ENCODE measurements around the gene NOTUM. TPM values are rescaled to one million over a fixed set of nuclear protein-coding genes. Genes with fewer than 3 reads are reported as not detected.

Gene NOTUM
- total and polyA plus RNA-seq, 10 of the 15 experiments (the other 5 are each of a cell fraction or from before 2014, with no cell fraction given), result 0.04 to 0.13 TPM; not detected in 8

DNA sequence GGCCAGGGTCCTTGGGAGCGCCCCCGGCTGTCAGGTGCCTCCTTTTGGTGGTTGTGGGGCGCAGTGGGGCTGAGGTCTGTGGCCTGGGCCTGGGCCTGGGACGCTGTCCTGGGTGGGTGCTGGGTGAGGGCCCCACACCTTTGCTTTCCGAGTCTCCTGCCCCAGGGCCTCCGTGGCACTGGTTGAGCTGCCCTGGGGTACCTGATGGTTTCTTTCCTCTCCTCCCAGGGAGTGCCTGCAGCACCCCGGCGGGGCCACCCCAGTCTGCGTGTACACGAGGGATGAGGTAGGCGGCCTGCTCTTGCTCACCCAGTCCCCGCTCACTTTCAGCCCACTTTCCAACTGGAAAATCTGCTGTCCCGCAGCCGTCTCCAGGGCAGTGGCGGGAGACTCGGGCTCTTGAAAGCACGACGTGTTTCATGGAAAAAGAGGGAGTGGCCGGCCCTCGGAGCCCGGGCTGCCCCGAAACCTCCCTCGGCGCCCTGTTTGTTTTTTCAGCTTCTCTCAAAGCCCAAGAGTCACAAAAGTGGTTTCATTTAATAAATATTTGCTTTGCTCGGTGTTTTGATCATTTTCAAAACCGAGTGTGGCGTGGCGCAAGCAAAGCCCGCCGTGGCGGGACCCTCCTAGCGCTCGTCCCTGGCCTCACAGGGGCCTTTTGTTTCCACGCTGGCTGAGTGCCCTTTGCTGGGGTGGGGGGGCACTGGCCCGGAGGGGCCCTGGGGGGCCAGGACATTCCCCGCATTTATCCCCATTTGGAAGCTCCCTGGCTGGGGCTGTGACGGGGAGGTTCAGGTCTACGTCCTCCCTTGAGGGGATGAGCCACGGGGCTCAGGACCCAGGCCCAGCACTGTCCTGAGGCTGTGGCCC is 33.8 kb upstream of the NOTUM start (continued):
- TF ChIP-seq, protein P1, sequence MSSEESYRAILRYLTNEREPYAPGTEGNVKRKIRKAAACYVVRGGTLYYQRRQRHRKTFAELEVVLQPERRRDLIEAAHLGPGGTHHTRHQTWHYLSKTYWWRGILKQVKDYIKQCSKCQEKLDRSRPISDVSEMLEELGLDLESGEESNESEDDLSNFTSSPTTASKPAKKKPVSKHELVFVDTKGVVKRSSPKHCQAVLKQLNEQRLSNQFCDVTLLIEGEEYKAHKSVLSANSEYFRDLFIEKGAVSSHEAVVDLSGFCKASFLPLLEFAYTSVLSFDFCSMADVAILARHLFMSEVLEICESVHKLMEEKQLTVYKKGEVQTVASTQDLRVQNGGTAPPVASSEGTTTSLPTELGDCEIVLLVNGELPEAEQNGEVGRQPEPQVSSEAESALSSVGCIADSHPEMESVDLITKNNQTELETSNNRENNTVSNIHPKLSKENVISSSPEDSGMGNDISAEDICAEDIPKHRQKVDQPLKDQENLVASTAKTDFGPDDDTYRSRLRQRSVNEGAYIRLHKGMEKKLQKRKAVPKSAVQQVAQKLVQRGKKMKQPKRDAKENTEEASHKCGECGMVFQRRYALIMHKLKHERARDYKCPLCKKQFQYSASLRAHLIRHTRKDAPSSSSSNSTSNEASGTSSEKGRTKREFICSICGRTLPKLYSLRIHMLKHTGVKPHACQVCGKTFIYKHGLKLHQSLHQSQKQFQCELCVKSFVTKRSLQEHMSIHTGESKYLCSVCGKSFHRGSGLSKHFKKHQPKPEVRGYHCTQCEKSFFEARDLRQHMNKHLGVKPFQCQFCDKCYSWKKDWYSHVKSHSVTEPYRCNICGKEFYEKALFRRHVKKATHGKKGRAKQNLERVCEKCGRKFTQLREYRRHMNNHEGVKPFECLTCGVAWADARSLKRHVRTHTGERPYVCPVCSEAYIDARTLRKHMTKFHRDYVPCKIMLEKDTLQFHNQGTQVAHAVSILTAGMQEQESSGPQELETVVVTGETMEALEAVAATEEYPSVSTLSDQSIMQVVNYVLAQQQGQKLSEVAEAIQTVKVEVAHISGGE (CRISPR knock-in tag; IDR thresholded peaks at IDR 0.05), result no peak
- TF ChIP-seq TCF7 (IDR thresholded peaks at IDR 0.05; ENCODE audit: borderline replicate concordance), result no peak
- TF ChIP-seq, protein P2, sequence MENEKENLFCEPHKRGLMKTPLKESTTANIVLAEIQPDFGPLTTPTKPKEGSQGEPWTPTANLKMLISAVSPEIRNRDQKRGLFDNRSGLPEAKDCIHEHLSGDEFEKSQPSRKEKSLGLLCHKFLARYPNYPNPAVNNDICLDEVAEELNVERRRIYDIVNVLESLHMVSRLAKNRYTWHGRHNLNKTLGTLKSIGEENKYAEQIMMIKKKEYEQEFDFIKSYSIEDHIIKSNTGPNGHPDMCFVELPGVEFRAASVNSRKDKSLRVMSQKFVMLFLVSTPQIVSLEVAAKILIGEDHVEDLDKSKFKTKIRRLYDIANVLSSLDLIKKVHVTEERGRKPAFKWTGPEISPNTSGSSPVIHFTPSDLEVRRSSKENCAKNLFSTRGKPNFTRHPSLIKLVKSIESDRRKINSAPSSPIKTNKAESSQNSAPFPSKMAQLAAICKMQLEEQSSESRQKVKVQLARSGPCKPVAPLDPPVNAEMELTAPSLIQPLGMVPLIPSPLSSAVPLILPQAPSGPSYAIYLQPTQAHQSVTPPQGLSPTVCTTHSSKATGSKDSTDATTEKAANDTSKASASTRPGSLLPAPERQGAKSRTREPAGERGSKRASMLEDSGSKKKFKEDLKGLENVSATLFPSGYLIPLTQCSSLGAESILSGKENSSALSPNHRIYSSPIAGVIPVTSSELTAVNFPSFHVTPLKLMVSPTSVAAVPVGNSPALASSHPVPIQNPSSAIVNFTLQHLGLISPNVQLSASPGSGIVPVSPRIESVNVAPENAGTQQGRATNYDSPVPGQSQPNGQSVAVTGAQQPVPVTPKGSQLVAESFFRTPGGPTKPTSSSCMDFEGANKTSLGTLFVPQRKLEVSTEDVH (IDR thresholded peaks at IDR 0.05; ENCODE audit: low read depth, partially characterized antibody), result no peak
- no peak for TF ChIP-seq JUNB (IDR thresholded peaks at IDR 0.05)
- TF ChIP-seq RBBP5 (conservative IDR thresholded peaks at IDR 0.05), result no peak
- no peak for TF ChIP-seq ZZZ3 (IDR thresholded peaks at IDR 0.05; ENCODE audit: control insufficient read depth, insufficient read length, low read depth)
- no peak for TF ChIP-seq ZNF24 (IDR thresholded peaks at IDR 0.05)
- TF ChIP-seq, protein P3, sequence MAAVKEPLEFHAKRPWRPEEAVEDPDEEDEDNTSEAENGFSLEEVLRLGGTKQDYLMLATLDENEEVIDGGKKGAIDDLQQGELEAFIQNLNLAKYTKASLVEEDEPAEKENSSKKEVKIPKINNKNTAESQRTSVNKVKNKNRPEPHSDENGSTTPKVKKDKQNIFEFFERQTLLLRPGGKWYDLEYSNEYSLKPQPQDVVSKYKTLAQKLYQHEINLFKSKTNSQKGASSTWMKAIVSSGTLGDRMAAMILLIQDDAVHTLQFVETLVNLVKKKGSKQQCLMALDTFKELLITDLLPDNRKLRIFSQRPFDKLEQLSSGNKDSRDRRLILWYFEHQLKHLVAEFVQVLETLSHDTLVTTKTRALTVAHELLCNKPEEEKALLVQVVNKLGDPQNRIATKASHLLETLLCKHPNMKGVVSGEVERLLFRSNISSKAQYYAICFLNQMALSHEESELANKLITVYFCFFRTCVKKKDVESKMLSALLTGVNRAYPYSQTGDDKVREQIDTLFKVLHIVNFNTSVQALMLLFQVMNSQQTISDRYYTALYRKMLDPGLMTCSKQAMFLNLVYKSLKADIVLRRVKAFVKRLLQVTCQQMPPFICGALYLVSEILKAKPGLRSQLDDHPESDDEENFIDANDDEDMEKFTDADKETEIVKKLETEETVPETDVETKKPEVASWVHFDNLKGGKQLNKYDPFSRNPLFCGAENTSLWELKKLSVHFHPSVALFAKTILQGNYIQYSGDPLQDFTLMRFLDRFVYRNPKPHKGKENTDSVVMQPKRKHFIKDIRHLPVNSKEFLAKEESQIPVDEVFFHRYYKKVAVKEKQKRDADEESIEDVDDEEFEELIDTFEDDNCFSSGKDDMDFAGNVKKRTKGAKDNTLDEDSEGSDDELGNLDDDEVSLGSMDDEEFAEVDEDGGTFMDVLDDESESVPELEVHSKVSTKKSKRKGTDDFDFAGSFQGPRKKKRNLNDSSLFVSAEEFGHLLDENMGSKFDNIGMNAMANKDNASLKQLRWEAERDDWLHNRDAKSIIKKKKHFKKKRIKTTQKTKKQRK (IDR thresholded peaks at IDR 0.05; ENCODE audit: low read depth, low read length), result no peak
- no peak for TF ChIP-seq ASH2L (IDR thresholded peaks at IDR 0.05; ENCODE audit: borderline replicate concordance, low read depth)
- TF ChIP-seq BMI1 (IDR thresholded peaks at IDR 0.05; ENCODE audit: borderline replicate concordance), result no peak
- no peak for TF ChIP-seq MTA2 (IDR thresholded peaks at IDR 0.05; ENCODE audit: low read depth)
